Activated CD8-positive, alpha-beta memory T cell treated with anti-CD3 and anti-CD28 coated beads, Interleukin-2, amount 50 U/mL, for 48 hours (primary cell): ENCODE measurements around the gene MPC1.
"Not testable (repeated sequence)": the region's sequence is repeated elsewhere in the genome, so short reads cannot be mapped to it uniquely, and the experiment has no call there.

Experiments
- DNase-seq: peaks from one replicate; pipeline ENCODE4 v3.0.0-alpha.2; 2020

The MPC1 gene

DNA sequence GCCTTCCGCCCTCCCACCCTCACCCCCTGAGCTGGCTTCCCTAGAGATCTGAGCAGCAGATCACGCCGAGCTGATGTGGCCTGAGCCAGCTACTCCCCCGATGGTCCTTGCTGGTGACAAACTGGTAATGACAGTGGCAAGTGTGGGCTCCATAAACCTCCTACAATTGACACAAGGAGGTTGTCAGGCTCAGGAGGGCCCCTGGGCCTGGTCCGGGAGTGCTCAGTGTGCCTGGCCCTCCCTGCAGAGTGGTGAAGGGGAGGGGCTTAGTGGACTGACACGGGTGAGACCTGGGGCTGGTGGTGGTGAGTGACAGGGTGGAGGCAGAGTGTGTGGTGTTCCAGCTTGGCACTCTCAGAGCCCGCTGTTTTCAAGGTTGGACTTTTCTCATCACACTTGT, 22.6 kb upstream of the MPC1 start:
- DNase-seq: no peak

DNA sequence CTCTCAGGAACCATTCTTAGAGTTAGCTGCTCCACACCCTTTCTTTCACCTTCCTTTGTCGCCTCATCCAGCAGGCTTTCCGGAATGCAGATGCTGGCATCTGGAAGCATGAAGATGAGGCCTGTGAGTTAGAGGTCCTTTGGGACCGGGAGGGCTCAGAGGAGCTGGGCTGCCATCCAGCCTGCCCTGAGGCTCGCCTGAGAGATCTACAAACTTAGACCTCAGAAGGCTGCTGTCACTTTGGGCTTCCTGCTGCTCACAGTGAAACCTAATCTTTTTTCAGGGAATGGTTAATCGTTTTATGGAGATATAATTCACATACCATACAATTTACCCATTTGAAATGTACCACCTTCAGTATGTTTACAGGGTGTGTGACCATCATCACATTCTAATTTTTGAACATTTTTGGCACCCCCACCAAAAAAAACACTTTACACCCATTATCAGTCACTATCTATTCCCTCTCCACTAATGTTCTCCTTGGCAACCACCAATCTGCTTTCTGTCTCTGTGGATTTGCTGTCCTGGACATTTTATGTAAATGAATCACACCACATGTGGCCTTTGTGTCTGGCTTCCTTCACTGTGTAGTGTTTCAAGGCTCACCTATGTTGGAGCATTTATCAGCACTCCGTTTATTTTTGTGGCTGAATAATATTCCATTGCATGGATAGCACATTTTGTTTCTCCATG, 20.0 kb upstream of the MPC1 start:
- no peak for DNase-seq

DNA sequence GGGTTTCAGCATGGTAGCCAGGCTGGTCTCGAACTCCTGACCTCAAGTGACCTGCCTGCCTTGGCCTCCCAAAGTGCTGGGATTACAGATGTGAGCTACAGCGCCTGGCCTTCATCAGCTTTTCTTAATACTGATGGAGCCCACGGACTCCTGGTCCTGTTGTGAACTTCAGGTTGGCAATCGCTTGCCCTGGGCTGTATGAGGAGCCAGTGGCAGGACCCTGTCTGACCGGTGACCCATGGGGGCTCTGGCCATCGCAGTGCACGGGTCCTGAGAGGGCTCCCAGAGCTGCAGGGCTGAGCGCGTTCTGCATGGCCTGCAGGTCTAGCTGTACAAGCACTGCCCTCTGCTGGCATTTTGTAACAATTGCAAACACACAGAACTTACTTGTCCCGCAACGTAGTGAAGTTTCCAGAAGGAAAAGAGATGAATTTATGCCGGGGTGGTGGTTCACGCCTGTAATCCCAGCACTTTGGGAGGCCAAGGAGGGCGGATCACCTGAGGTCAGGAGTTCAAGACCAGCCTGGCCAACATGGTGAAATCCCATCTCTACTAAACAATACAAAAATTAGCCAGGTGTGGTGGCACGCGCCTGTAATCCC, 18.0 kb upstream of the MPC1 start:
- peak; percentile 72 for DNase-seq

DNA sequence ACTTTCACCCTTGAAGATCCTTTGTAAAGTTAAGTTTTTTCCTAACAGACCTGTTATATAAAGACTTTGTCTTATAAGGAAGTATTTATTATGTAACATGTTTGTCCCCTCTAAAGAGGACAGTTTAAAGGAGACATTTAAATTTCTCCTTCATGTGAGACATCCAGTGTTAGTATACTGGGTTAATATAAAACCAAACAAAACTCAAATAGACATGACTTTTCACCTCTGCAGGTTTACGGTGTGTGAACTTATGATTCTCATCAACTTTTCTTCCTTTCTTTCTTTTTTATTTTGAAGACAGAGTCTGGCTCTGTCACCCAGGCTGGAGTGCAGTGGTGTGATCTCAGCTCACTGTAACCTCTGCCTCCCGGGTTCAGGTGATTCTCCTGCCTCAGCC, 17.4 kb upstream of the MPC1 start:
- no peak for DNase-seq

DNA sequence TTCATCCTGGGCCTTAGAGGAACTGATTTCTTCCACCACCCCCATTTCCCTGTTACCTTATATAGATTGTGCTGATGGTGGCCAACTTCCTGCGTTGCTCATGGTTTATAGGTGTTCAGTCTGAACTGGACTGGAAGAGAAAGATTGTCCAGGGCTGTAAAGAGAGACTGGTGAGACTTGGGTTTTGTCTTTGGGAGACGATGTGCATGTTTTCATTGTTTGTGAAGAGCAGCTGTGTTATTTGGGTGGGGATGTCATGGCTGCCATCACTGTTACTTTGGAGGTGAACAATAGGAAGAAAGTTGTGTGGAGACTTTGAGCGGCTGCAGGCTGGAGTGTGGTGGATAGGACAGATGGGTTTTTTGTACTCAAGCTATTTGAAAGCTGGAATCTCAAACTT, 15.6 kb upstream of the MPC1 start:
- no peak for DNase-seq

DNA sequence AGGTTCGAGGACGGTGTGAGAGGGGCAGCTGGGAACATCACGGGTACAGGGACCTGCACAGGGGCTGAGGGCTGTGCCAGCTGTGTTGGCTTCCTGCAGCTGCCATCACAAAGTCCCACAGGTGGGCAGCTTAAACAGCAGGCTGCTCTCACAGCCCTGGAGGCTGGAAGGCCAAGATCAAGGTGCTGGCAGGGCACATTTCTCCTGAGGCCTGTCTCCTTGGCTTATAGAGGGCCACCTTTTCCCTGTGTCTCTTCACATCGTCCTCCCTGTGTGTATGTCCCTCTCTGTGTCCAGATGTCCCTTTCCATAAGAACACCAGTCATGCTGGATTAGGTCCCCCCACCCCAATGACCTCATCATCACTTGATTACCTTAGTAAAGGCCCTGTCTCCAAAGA, 15.1 kb upstream of the MPC1 start:
- no peak for DNase-seq

DNA sequence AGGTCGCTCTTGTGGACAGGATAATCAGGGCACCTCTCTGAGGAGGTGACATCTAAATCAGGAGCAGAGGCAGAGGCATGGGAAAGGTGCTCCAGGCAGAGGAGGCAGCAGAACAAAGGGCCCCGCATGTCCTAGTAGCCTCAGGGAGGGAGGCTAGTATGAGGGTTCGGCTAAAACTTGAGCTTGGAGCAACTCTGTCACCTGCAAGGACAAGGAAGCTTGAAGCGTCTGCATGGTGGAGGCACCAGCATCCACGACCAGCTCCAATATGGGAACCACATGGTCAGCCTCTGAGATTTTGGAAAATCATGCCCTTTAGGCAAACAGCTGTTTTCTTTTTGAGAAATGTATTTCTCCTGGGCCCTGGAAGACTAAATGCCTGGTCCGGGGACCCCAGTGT, 13.0 kb upstream of the MPC1 start:
- no peak for DNase-seq

DNA sequence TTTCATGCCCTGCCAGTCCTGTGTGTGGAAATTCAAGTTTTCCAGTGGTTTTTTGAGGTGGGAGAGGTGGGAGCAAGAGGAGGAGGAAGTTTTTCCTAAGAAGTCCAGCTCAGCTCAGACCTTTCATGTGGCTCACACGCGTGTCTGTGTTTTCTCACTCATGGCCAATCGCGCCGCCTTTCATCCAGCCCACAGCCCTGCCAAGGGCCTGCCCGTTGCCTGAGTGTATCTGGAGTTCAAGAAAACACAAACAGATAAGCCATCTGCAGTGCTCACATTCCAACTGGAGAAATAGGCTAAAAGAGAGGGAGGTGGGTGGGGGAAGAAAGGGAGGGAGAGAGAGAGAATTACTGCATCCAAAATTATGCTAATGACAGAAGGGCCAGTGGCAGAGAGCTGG, 12.6 kb upstream of the MPC1 start:
- DNase-seq: no peak

DNA sequence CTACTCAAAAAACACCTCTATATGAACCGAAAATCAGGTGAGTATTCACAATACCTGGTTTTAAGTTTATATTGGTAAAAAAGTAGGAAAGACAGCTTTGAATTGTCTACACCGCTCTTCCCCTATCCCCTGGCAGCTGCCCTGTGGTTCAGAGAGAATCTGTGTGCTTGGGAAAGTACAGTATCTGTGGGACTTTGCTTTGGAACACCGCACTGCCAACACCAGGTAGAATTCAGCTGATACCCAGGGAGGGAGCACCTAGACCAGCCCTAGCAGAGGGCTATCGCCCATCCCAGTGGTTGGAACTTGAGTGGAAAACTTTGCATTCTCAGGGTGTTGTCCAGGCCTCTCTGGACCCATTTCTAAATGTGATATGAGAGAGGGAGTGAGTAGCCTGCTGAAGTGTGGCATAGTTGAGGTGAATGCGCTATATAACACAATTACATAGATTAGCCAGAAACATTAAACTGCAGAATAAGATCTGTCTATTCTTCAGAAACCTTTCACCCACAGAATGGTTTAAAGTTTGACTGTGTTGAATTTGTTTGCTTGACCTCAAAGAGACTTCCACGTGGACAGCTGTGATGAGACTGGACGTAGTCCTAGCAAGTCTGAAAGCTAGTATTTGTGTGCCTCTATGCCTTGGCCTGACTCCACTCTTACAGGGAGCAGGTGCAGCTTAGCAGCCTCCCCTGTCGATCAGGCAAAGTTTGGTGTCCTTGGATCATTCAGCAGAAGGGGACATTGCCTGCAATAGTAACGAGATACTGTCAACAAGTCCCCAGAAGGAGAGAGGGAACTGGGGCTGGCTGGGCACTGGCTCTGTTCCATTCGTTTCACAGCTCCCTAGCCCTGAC, 11.5 kb upstream of the MPC1 start:
- DNase-seq: no peak

DNA sequence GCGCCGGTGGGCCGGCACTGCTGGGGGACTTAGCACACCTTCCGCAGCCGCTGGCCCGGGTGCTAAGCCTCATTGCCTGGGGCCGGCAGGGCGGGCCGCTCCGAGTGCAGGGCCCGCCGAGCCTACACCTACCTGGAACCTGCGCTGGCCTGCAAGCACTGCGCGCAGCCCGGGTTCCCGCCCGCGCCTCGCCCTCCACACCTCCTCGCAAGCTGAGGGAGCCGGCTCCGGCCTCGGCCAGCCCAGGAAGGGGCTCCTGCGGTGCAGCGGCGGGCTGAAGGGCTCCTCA, 10.7 kb upstream of the MPC1 start:
- no peak for DNase-seq

DNA sequence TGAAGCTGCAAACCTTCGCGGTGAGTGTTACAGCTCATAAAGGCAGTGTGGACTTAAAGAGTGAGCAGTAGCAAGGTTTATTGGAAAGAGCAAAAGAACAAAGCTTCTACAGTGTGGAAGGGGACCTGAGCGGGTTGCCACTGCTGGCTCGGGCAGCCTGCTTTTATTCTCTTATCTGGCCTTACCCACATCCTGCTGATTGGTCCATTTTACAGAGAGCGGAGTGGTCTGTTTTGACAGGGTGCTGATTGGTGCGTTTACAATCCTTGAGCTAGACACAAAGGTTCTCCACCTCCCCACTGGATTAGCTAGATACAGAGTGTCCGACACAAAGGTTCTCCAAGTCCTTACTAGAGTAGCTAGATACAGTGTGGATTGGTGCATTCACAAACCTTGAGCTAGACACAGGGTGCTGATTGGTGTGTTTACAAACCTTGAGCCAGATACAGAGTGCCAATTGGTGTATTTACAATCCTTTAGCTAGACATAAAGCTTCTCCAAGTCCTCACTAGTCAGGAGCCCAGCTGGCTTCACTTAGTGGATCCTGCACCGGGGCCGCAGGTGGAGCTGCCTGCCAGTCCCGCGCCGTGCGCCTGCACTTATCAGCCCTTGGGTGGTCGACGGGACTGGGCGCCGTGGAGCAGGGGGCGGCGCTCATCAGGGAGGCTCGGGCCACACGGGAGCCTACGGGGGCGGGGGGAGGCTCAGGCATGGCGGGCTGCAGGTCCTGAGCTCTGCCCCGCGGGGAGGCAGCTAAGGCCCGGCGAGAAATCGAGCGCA, 10.2 kb upstream of the MPC1 start:
- not testable (repeated sequence) for DNase-seq

DNA sequence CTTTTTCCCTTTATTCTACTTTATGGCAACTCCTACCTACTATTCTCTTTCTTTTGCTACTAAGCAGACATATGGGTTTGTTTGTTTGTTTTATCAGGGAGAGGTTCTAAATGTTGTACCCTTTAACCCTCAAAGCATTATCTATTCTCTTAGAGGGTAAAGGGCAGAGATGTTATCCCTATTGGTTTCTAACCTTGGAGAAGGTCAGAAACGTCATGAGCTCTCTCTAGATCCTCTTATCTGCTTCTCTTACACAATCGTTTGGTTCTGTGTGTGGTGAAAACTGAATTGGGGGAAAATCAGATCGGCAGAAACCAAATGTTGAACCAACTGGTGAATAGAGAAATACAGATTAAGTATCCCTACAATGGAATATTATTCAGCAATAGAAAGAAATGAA, 6.4 kb upstream of the MPC1 start:
- DNase-seq: no peak

DNA sequence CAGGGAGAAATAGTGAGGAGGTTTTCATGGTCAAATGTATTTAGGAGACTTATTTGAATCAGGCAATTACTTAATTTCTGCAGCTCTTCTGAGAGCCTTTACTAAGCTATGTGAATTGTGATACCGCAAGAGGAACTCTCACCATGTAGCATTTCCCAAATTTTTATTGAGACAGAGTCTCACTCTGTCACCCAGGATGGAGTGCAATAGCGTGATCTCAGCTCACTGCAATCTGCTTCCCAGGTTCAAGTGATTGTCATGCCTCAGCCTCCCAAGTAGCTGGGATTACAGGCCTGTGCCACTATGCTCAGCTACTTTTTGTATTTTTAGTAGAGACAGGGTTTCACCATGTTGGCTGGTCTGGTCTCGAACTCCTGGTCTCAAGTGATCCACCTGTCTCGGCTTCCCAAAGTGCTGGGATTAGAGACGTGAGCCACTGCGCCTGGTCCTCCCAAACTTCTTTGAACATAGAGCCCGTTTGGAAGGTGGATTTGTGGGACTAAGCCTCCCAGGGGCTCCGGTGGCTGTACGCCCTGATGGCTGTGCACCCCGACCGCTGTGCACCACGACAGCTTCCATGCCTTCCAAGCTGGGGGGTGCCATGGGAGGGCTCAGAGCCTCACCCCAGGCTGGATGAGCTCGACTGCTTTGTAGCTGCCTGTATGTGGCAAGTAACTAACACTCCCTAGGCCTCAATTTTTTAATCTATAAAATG, 5.7 kb upstream of the MPC1 start:
- no peak for DNase-seq

DNA sequence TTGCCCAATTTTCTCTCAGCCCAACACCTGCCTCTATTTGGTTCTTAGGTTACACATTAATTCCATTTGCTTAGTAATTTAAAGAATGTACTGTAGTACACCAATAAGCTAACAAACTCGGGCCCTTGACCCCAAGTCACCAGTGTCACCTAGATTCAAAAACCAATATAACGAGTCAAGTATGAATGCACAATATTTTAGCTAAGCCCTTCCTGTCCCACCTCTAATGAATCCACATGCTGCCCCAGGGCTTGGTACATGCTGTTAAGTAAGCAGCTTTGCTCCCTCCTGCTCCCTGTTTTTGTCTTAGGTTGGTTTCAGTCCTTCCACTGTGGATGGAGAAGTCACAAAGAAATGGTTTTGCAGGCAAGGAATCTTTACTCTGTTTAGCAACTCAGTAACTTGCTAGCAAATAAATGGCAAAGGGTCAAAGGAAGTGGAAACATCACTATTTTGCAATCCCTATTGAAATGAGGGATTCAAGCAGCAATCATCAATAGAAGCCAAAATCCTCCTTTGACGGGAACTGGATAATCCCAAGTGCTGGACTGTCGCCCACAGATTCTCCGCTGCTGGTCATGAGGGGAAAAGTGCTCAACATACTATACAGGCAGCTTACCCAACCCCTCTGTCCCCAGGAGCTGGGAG, 5.0 kb upstream of the MPC1 start:
- no peak for DNase-seq

DNA sequence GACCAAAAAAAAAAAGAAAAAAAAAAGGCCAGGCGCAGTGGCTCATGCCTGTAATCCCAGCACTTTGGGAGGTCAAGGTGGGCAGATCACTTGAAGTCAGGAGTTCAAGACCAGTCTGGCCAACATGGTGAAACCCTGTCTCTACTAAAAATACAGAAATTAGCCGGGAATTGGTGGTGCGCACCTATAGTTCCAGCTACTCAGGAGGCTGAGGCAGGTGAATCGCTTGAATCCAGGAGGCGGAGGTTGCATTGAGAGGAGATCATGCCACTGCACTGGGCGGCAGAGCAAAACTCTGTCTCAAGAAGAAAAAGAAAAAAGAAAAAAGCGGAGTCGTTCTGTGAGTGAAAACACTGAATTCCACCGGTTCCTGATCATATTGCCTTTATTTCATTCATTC, 4.4 kb upstream of the MPC1 start:
- DNase-seq: not testable (repeated sequence)

DNA sequence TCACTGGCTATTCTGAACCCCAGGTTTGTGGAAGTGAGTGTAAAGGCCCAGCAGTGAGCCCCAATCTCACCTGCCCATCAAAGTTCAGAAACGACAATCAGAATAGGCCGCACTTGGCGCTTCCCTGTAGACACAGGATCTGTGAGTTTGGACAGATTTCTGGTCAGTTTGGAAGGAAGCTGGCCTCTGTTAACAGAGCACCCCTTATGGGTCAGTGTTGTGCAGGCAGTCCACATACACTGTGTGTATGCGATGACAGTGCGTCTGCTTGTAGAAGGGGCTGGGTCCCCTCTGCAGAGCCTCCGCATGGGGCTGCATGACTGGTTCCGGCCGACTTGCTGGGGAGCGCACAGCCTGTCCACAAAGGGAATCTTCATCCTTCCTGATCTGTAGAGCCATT, 3.4 kb upstream of the MPC1 start:
- DNase-seq: no peak

DNA sequence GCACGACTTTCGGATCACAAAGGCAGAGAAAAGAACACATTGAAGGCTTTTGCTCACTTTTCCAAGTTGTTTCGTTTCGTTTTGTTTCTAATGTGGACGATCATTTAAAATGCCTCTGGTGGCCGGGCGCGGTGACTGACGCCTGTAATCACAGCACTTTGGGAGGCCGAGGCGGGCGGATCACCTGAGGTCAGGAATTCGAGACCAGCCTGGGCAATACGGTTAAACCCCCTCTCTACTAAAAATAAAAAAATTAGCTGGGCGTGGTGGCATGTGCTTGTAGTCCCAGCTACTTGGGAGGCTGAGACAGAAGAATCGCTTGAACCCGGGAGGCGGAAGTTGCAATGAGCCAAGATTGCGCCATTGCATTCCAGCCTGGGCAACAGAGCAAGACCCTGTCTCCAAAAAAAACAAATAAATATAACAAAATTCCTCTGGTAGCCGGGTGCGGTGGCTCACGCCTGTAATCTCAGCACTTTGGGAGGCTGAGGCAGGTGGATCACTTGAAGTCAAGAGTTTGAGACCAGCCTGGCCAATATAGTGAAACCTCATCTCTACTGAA, 1.1 kb upstream of the MPC1 start:
- DNase-seq: not testable (repeated sequence)

DNA sequence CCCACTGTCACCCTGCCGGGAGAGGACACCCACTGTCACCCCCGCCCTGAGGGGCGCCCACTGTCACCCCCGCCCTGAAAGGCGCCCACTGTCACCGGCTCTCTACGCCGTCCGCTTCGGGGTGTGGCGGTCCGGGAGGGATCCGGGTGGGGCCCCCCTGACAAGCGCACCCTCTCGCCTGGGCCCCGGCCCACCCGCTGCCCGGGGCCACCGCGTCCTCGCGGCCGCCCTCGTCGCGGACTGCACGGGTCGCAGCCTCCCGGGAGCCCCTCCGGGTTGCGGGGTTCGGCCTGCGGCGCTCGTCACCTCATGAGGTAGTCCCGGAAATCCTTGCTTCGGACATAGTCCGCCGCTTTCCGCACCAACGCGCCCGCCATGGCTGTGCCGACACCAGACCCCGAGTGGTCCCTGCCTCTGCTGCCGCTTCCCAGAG, 224 bp downstream of the MPC1 start:
- no peak for DNase-seq

DNA sequence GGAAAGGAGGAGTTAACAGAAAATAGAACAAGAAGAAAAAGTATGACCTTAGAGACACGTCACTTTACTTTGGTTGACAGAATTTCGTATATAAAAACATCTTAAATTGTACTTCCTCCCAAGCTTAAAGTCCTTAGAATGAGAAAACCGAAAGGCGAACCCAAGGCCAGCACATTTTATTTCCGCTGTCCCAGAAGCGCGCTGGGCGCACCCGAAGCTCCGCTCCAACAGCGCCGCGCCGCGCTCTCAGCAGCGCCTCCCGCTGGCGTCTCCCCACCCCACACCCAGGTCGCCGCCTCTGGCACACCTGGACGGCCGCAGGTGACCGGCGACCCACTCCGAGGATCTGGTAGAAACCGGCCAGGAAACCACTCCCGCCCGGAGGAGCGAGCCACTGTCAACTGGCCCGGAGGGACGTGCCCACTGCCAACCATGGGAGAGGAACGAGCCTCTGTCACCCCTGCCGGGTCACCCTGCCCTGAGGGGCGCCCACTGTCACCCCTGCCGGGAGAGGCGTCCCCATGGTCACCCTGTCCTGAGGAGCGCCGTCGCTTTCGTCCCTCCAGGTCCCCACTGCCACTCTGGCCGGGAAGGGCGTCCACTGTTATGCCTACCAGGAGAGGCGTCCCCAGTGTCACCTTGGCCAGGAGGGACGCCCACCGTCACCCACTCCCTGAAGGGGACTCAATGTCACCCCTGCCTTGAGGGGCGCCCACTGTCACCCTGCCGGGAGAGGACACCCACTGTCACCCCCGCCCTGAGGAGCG, 824 bp downstream of the MPC1 start:
- DNase-seq: peak; percentile 89

DNA sequence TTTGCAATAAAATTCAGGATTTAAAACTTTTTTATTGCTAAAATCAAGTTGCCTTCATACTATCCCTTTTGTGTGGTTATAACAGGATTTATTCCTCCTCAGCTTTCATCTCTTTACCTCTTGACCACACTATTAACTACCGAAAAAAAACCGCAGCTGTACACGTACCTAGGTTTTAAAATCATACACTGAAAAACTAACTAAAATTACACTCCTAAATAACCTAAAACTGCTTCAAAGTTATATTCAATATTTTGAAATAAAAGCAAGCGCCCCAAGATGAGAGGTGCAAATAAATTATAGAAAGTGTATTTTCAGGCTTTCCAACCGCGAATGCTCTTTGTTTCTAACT, 1.4 kb downstream of the MPC1 start:
- DNase-seq: no peak

DNA sequence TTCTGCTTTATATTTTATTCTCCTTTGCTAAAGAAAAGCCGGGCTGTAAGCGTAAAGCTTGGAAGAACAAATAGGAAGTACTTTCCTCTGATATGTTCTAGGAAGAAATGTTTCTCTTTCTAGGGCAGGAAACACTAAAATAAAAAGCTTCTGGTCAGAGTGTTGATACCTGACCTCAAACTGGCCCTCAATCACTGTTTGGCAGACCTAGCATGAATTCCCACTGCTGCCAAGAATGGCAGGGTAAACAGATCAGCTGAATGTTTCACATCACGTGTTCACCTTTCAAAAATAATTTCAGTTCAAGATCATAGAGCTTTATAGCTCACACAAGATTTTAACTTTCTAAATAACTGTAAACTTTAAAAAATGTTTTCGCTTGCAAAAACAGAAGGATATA, 2.9 kb downstream of the MPC1 start:
- DNase-seq: no peak
